Thyroid gland (tissue), 4 donors: Measurements from ENCODE around the gene CISH. TPM values are rescaled to one million over a fixed set of nuclear protein-coding genes. Genes with fewer than 3 reads are reported as not detected.

Source experiments
- DNase-seq, 2 donors: peaks; one replicate each; pipeline ENCODE4 v3.0.0-alpha.2; 2019
- H3K27ac ChIP-seq, 3 donors: fragments of 200-600 bp; sonication (generic); 1 replicate in 2 of 3; 2 replicates in 1 of 3; pipeline ENCODE4 v1.5.1; 2016 to 2019; ENCODE audit warnings: mild to moderate bottlenecking in 1 of 3, moderate library complexity in 1 of 3
- H3K27me3 ChIP-seq: fragments of 200-600 bp; sonication (generic); one replicate; pipeline ENCODE4 v1.5.1; 2019
- H3K36me3 ChIP-seq, 2 donors: fragments of 200-600 bp; sonication (generic); one replicate each; pipeline ENCODE4 v1.5.1; 2016 to 2019
- H3K4me1 ChIP-seq, 2 donors: fragments of 200-600 bp; sonication (generic); one replicate each; pipeline ENCODE4 v1.5.1; 2017 to 2019
- H3K4me3 ChIP-seq, 3 donors: fragments of 200-600 bp; sonication (generic); replicated peaks in 1 of 3; 1 replicate in 2 of 3; 2 replicates in 1 of 3; pipeline ENCODE4 v1.5.1; 2016; ENCODE audit warnings: mild to moderate bottlenecking in 1 of 3
- H3K9me3 ChIP-seq: fragments of 200-600 bp; sonication (generic); one replicate; pipeline ENCODE4 v1.5.1; 2017
- CTCF ChIP-seq, 6 experiments: fragments of 200-600 bp in 3 of 6; fragments of 450-650 bp in 3 of 6; sonication (generic) in 3 of 6; IDR thresholded peaks; one replicate each; pipeline ENCODE4 v1.5.1; 2016 to 2019; ENCODE audit warnings: antibody characterized with exemption in 6 of 6, mild to moderate bottlenecking in 2 of 6, inconsistent platforms in 1 of 6, moderate library complexity in 1 of 6
- POLR2A ChIP-seq, 2 donors: fragments of 450-650 bp; IDR thresholded peaks; one replicate each; pipeline ENCODE4 v1.6.1; 2017; ENCODE audit warnings: antibody characterized with exemption in 2 of 2, mild to moderate bottlenecking in 2 of 2, moderate library complexity in 1 of 2
- WGBS, 2 donors: methylation state at CpG; one replicate each; pipeline ENCODE4 v1.1.5; 2017; 5-methylcytosine and 5-hydroxymethylcytosine counted together
- intact Hi-C: fragments of 100-400 bp; cut with DNase I; formaldehyde crosslinking; loops from one replicate; pipeline ENCODE4 v1.15.1; 2023
- total RNA-seq, 4 donors: library from RNA; depleted of rRNA; stranded (reverse); fragments of >200 nt; gene quantifications; one replicate each; pipeline ENCODE4 v1.2.3, GENCODE V29; 2016

CISH gene
- total RNA-seq, 4 donors from 2014 or later = 31.0 to 78.1 (median 48.0) TPM

GRCh38 chr3:50573566-50574443 lies 37.8 kb downstream of the CISH start:
- H3K4me3 ChIP-seq = no peak overlapping the region
- H3K36me3 ChIP-seq = peaks cover 0 to 4% of the 10 kb centered on the region in 2 donors
- no peaks in the 10 kb centered on the region for H3K27me3 ChIP-seq
- intact Hi-C loops = no loop called here
- WGBS, 2 donors = 78 to 80% methylated on average over 8 of the region's 8 CpGs
- TF ChIP-seq POLR2A (IDR thresholded peaks at IDR 0.05) (no peak), CTCF (IDR thresholded peaks at IDR 0.05) (no peak)
- peaks cover 8 to 30% of the 10 kb centered on the region in 2 donors for H3K4me1 ChIP-seq
- H3K27ac ChIP-seq = peak overlapping the region; percentile 10 to 41 (median 41)
- peak in 1 of 2 donors; percentile 42 for DNase-seq
- no peaks in the 10 kb centered on the region for H3K9me3 ChIP-seq

GRCh38 chr3:50572801-50573371 lies 38.7 kb downstream of the CISH start:
- peak overlapping the region in 2 of 3 donors; percentile 0 to 61 for H3K27ac ChIP-seq
- TF ChIP-seq CTCF (IDR thresholded peaks at IDR 0.05) (no peak), POLR2A (IDR thresholded peaks at IDR 0.05) (no peak)
- DNase-seq = no peak
- H3K9me3 ChIP-seq = no peaks in the 10 kb centered on the region
- no peak overlapping the region for H3K4me3 ChIP-seq
- peaks cover 0 to 2% of the 10 kb centered on the region in 2 donors for H3K36me3 ChIP-seq
- H3K4me1 ChIP-seq = peaks cover 14 to 38% of the 10 kb centered on the region in 2 donors
- intact Hi-C loops = loop anchor here (1.0 kb wide), 1 partner anchor 41 kb away; no protein-coding TSS in a partner anchor
- no peaks in the 10 kb centered on the region for H3K27me3 ChIP-seq
- 84 to 100% methylated on average over 3 to 4 of the region's 4 CpGs for WGBS, 2 donors

DNA sequence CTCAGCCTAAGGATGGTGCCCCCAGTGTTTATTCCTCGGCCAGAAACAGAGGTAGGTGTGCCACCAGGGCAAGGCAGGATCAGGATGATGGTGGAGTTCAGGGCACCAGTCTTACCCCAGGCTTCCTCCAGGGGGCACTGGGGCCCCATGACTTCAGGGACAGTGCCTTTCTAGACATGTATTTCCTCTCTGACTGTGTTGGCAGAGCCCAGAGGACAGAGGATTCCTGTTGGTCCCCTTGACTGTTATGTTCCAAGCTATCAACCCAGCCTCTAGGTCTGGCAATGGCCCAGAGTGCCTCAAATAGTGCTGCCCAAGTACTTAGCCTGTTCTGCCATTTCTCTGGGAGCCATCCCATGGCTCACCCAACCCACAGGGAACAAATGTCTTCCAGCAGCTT lies 39.4 kb downstream of the CISH start:
- peak; percentile 81 to 82 for DNase-seq
- Histone ChIP-seq H3K27ac (peak overlapping the region; percentile 0 to 61 (median 10)), H3K36me3 (no peaks in the 10 kb centered on the region), H3K4me3 (no peak overlapping the region), H3K9me3 (no peaks in the 10 kb centered on the region), H3K4me1 (peaks cover 19 to 40% of the 10 kb centered on the region in 2 donors), H3K27me3 (no peaks in the 10 kb centered on the region)
- TF ChIP-seq CTCF (IDR thresholded peaks at IDR 0.05) (peak; percentile 88 to 98 (median 93)), POLR2A (IDR thresholded peaks at IDR 0.05) (no peak)
- 0% methylated on average over 1 of the region's 1 CpG for WGBS, 2 donors
- intact Hi-C loops = loop anchor here (1.0 kb wide), 1 partner anchor 42 kb away; no protein-coding TSS in a partner anchor

- DNase-seq = no peak
- 75 to 85% methylated on average over 3 to 4 of the region's 4 CpGs for WGBS, 2 donors
- no peaks in the 10 kb centered on the region for H3K9me3 ChIP-seq
- peaks cover 24 to 46% of the 10 kb centered on the region in 2 donors for H3K4me1 ChIP-seq
- H3K27ac ChIP-seq = no peak overlapping the region
- no peak overlapping the region for H3K4me3 ChIP-seq
- intact Hi-C loops = no loop called here
- H3K27me3 ChIP-seq = no peaks in the 10 kb centered on the region
- no peak for TF ChIP-seq POLR2A (IDR thresholded peaks at IDR 0.05)
- no peak for TF ChIP-seq CTCF (IDR thresholded peaks at IDR 0.05)
- H3K36me3 ChIP-seq = no peaks in the 10 kb centered on the region
These were observed 40.1 kb downstream of the CISH start for GRCh38 chr3:50571486-50571885.
